ENCODE results near the gene TRPV4.

Gene TRPV4

GRCh38 chr12:109752117-109753053 is 80.8 kb downstream of the TRPV4 start:
- Histone ChIP-seq H2AFZ (ENCODE audit: low read depth, low read length) (no peak overlapping the region), H3K79me2 (ENCODE audit: insufficient read depth, low read length) (no peaks in the 10 kb centered on the region), H3K9me3 (ENCODE audit: insufficient read depth, low read length, severe bottlenecking) (peaks cover 5% of the 10 kb centered on the region), H4K20me1 (ENCODE audit: insufficient read depth, low read length) (no peaks in the 10 kb centered on the region), H3K36me3 (ENCODE audit: insufficient read depth, low read length) (no peaks in the 10 kb centered on the region), H3K27me3 (ENCODE audit: insufficient read depth, low read length, poor library complexity) (no peaks in the 10 kb centered on the region), H3K9ac (ENCODE audit: low read depth, low read length) (no peak overlapping the region), H3K4me3 (ENCODE audit: low read depth in 1 of 2, low read length in 2 of 2) (no peak overlapping the region), H3K27ac (ENCODE audit: low read length) (no peak overlapping the region), H3K4me1 (ENCODE audit: insufficient read depth, low read length) (no peaks in the 10 kb centered on the region), H3K4me2 (ENCODE audit: insufficient read depth, low read length) (no peak overlapping the region)
- DNase-seq (no peak), ATAC-seq (ENCODE audit: insufficient read depth, low read depth) (no peak)
- TF ChIP-seq CTCF (IDR thresholded peaks at IDR 0.05; ENCODE audit: borderline replicate concordance, extremely low read depth, low read length, poor library complexity, severe bottlenecking) (no peak), EZH2 (IDR thresholded peaks at IDR 0.05; ENCODE audit: borderline replicate concordance, low read depth, low read length, severe bottlenecking) (no peak)

- H3K4me3 ChIP-seq (ENCODE audit: low read depth in 1 of 2, low read length in 2 of 2), result no peak overlapping the region
- no peaks in the 10 kb centered on the region for H3K9me3 ChIP-seq (ENCODE audit: insufficient read depth, low read length, severe bottlenecking)
- ATAC-seq (ENCODE audit: insufficient read depth, low read depth), result no peak
- H4K20me1 ChIP-seq (ENCODE audit: insufficient read depth, low read length), result no peaks in the 10 kb centered on the region; the same call in 1 of the 2 replicates
- DNase-seq, result no peak
- no peak overlapping the region for H2AFZ ChIP-seq (ENCODE audit: low read depth, low read length)
- no peak overlapping the region for H3K27ac ChIP-seq (ENCODE audit: low read length)
- no peaks in the 10 kb centered on the region for H3K36me3 ChIP-seq (ENCODE audit: insufficient read depth, low read length)
- H3K27me3 ChIP-seq (ENCODE audit: insufficient read depth, low read length, poor library complexity), result no peaks in the 10 kb centered on the region
- H3K4me2 ChIP-seq (ENCODE audit: insufficient read depth, low read length), result no peak overlapping the region
- H3K79me2 ChIP-seq (ENCODE audit: insufficient read depth, low read length), result no peaks in the 10 kb centered on the region
- TF ChIP-seq CTCF (IDR thresholded peaks at IDR 0.05; ENCODE audit: borderline replicate concordance, extremely low read depth, low read length, poor library complexity, severe bottlenecking) (no peak), EZH2 (IDR thresholded peaks at IDR 0.05; ENCODE audit: borderline replicate concordance, low read depth, low read length, severe bottlenecking) (no peak)
- H3K9ac ChIP-seq (ENCODE audit: low read depth, low read length), result no peak overlapping the region
- H3K4me1 ChIP-seq (ENCODE audit: insufficient read depth, low read length), result no peaks in the 10 kb centered on the region
Measured at GRCh38 chr12:109744986-109745942, 87.9 kb downstream of the TRPV4 start.

GRCh38 chr12:109744026-109744425 is 89.2 kb downstream of the TRPV4 start:
- peaks cover 4% of the 10 kb centered on the region; the same call in 1 of the 2 replicates for H4K20me1 ChIP-seq (ENCODE audit: insufficient read depth, low read length)
- H3K9me3 ChIP-seq (ENCODE audit: insufficient read depth, low read length, severe bottlenecking), result no peaks in the 10 kb centered on the region
- DNase-seq (no peak), ATAC-seq (ENCODE audit: insufficient read depth, low read depth) (no peak)
- H3K4me1 ChIP-seq (ENCODE audit: insufficient read depth, low read length), result no peaks in the 10 kb centered on the region
- H3K27me3 ChIP-seq (ENCODE audit: insufficient read depth, low read length, poor library complexity), result no peaks in the 10 kb centered on the region
- no peaks in the 10 kb centered on the region for H3K36me3 ChIP-seq (ENCODE audit: insufficient read depth, low read length)
- no peak overlapping the region for H3K9ac ChIP-seq (ENCODE audit: low read depth, low read length)
- no peak overlapping the region for H2AFZ ChIP-seq (ENCODE audit: low read depth, low read length)
- no peak overlapping the region for H3K4me2 ChIP-seq (ENCODE audit: insufficient read depth, low read length)
- no peaks in the 10 kb centered on the region for H3K79me2 ChIP-seq (ENCODE audit: insufficient read depth, low read length)
- H3K27ac ChIP-seq (ENCODE audit: low read length), result no peak overlapping the region
- TF ChIP-seq CTCF (IDR thresholded peaks at IDR 0.05; ENCODE audit: borderline replicate concordance, extremely low read depth, low read length, poor library complexity, severe bottlenecking), result no peak
- no peak for TF ChIP-seq EZH2 (IDR thresholded peaks at IDR 0.05; ENCODE audit: borderline replicate concordance, low read depth, low read length, severe bottlenecking)
- no peak overlapping the region for H3K4me3 ChIP-seq (ENCODE audit: low read depth in 1 of 2, low read length in 2 of 2)

Data from DND-41 (cell line).